Measurements from ENCODE around the gene PAXX. TPM values are rescaled to one million over a fixed set of nuclear protein-coding genes. Genes with fewer than 3 reads are reported as not detected.

The PAXX gene
- polyA plus RNA-seq, 1 donor (not counting 4 experiments of a cell fraction or from before 2014, with no cell fraction given): 11.2 TPM

- Histone ChIP-seq H3K4me1 (ENCODE audit: control insufficient read depth, extremely low read depth, insufficient read depth, low read length) (no peaks in the 10 kb centered on the region), H3K4me3 (ENCODE audit: control insufficient read depth in 2 of 3, extremely low read depth in 1 of 3, insufficient read depth in 2 of 3, low read depth in 1 of 3, low read length in 3 of 3) (no peak overlapping the region), H3K27me3 (ENCODE audit: control insufficient read depth, extremely low read depth, insufficient read depth, low read length) (no peaks in the 10 kb centered on the region), H3K9me1 (ENCODE audit: control insufficient read depth, extremely low read depth, insufficient read depth, low read length) (no peaks in the 10 kb centered on the region), H3K9me3 (ENCODE audit: control insufficient read depth, low read depth, low read length) (no peaks in the 10 kb centered on the region), H4K20me1 (ENCODE audit: control insufficient read depth, extremely low read depth, insufficient read depth, low read length) (no peaks in the 10 kb centered on the region), H3K9ac (ENCODE audit: control insufficient read depth, extremely low read depth, insufficient read depth, low read length) (no peak overlapping the region), H3K79me2 (ENCODE audit: control insufficient read depth, insufficient read depth, low read length) (no peaks in the 10 kb centered on the region), H3K36me3 (ENCODE audit: control insufficient read depth in 2 of 2, extremely low read depth in 1 of 2, insufficient read depth in 2 of 2, low read length in 2 of 2) (no peaks in the 10 kb centered on the region), H2AFZ (ENCODE audit: control insufficient read depth, low read length) (no peak overlapping the region), H3K27ac (ENCODE audit: control insufficient read depth, insufficient read depth, low read length) (no peak overlapping the region), H3K4me2 (ENCODE audit: control insufficient read depth, extremely low read depth, insufficient read depth, low read depth, low read length) (no peak overlapping the region)
- DNase-seq (ENCODE audit: low read depth, low spot score) (no peak), FAIRE-seq (no peak)
- TF ChIP-seq EZH2 (IDR thresholded peaks at IDR 0.05; ENCODE audit: low read length): no peak
- TF ChIP-seq CTCF (optimal IDR thresholded peaks at IDR 0.05 in 1 of 3, IDR thresholded peaks at IDR 0.05 in 1 of 3, conservative IDR thresholded peaks at IDR 0.05 in 1 of 3; ENCODE audit: extremely low read depth in 1 of 3, insufficient read depth in 2 of 3, low read length in 3 of 3): no peak
- dilution Hi-C loops (cut with MboI; ENCODE audit: extremely low pct_ligation_motif_present, low sequenced_read_pairs): no loop called here
These were observed 24.8 kb downstream of the PAXX start for GRCh38 chr9:137017071-137017470.

- no peaks in the 10 kb centered on the region for H3K36me3 ChIP-seq (ENCODE audit: control insufficient read depth in 2 of 2, extremely low read depth in 1 of 2, insufficient read depth in 2 of 2, low read length in 2 of 2)
- no peaks in the 10 kb centered on the region for H3K79me2 ChIP-seq (ENCODE audit: control insufficient read depth, insufficient read depth, low read length)
- no peak overlapping the region for H3K4me2 ChIP-seq (ENCODE audit: control insufficient read depth, extremely low read depth, insufficient read depth, low read depth, low read length)
- FAIRE-seq: no peak
- no peak for DNase-seq (ENCODE audit: low read depth, low spot score)
- H3K27ac ChIP-seq (ENCODE audit: control insufficient read depth, insufficient read depth, low read length): no peak overlapping the region
- no peaks in the 10 kb centered on the region for H4K20me1 ChIP-seq (ENCODE audit: control insufficient read depth, extremely low read depth, insufficient read depth, low read length)
- no peak overlapping the region for H3K9ac ChIP-seq (ENCODE audit: control insufficient read depth, extremely low read depth, insufficient read depth, low read length)
- no peaks in the 10 kb centered on the region for H3K4me1 ChIP-seq (ENCODE audit: control insufficient read depth, extremely low read depth, insufficient read depth, low read length)
- no peak for TF ChIP-seq EZH2 (IDR thresholded peaks at IDR 0.05; ENCODE audit: low read length)
- no peak for TF ChIP-seq CTCF (optimal IDR thresholded peaks at IDR 0.05 in 1 of 3, IDR thresholded peaks at IDR 0.05 in 1 of 3, conservative IDR thresholded peaks at IDR 0.05 in 1 of 3; ENCODE audit: extremely low read depth in 1 of 3, insufficient read depth in 2 of 3, low read length in 3 of 3)
- no peaks in the 10 kb centered on the region for H3K27me3 ChIP-seq (ENCODE audit: control insufficient read depth, extremely low read depth, insufficient read depth, low read length)
- no peaks in the 10 kb centered on the region for H3K9me3 ChIP-seq (ENCODE audit: control insufficient read depth, low read depth, low read length)
- dilution Hi-C loops (cut with MboI; ENCODE audit: extremely low pct_ligation_motif_present, low sequenced_read_pairs): no loop called here
- no peaks in the 10 kb centered on the region for H3K9me1 ChIP-seq (ENCODE audit: control insufficient read depth, extremely low read depth, insufficient read depth, low read length)
- no peak overlapping the region for H2AFZ ChIP-seq (ENCODE audit: control insufficient read depth, low read length)
- no peak overlapping the region for H3K4me3 ChIP-seq (ENCODE audit: control insufficient read depth in 2 of 3, extremely low read depth in 1 of 3, insufficient read depth in 2 of 3, low read depth in 1 of 3, low read length in 3 of 3)
These were observed 25.7 kb downstream of the PAXX start for GRCh38 chr9:137017791-137018497.
